K562 (cell line): ENCODE results near the gene MTF1. TPM values are rescaled to one million over a fixed set of nuclear protein-coding genes. Genes with fewer than 3 reads are reported as not detected.

ENCODE experiments used
- BHLHE40 ChIP-seq: IDR thresholded peaks from 2 replicates; pipeline ENCODE4 v1.6.1; 2011; ENCODE audit warnings: low read length, improper control_type of control experiment
- CBX3 ChIP-seq, 2 experiments: IDR thresholded peaks; 1 replicate in 1 of 2; 2 replicates in 1 of 2; pipeline ENCODE4 v1.6.1; 2012; ENCODE audit warnings: inconsistent platforms in 2 of 2, low read length in 2 of 2, borderline replicate concordance in 1 of 2, control low read depth in 1 of 2
- CHCHD3 ChIP-seq: fragments of 250-450 bp; sonication (Bioruptor Pico); IDR thresholded peaks from 2 replicates; pipeline ENCODE4 v2.1.2; 2022; ENCODE audit warnings: mild to moderate bottlenecking
- CREB3 ChIP-seq: fragments of 450-650 bp; conservative IDR thresholded peaks from 2 replicates; pipeline ENCODE4 v1.6.1; 2016; ENCODE audit warnings: missing genetic modification characterization, low read depth, mild to moderate bottlenecking, missing compliant biosample characterization, moderate library complexity
- E2F3 ChIP-seq: fragments of 250-450 bp; sonication (Bioruptor Pico); IDR thresholded peaks from 2 replicates; pipeline ENCODE4 v1.4.0; 2020; ENCODE audit warnings: mild to moderate bottlenecking
- EGR1 ChIP-seq: fragments of 450-650 bp; conservative IDR thresholded peaks from 2 replicates; pipeline ENCODE4 v1.6.1; 2017; ENCODE audit warnings: mild to moderate bottlenecking
- FUS ChIP-seq: fragments of 200-400 bp; formaldehyde crosslinking; optimal IDR thresholded peaks from 2 replicates; pipeline ENCODE3; 2017; ENCODE audit warnings: low read depth, low read length
- HDAC1 ChIP-seq, 2 experiments: fragments of 450-650 bp; IDR thresholded peaks; 2 replicates each; pipeline ENCODE4 v1.6.1; 2016 to 2017; ENCODE audit warnings: inconsistent platforms in 1 of 2, mild to moderate bottlenecking in 1 of 2, moderate library complexity in 1 of 2
- IRF9 ChIP-seq: fragments of 450-650 bp; IDR thresholded peaks from 2 replicates; pipeline ENCODE4 v1.6.1; 2016; ENCODE audit warnings: missing biosample characterization, missing genetic modification characterization
- NCOA6 ChIP-seq: fragments of 450-650 bp; IDR thresholded peaks from 2 replicates; pipeline ENCODE4 v1.6.1; 2017; ENCODE audit warnings: mild to moderate bottlenecking
- U2AF1 ChIP-seq: fragments of 200-400 bp; formaldehyde crosslinking; optimal IDR thresholded peaks from 2 replicates; pipeline ENCODE3; 2017; ENCODE audit warnings: mild to moderate bottlenecking, low read depth, low read length, moderate library complexity
- ZNF609 ChIP-seq: sonication (generic); formaldehyde crosslinking; IDR thresholded peaks from 2 replicates; pipeline ENCODE4 v1.8.1; 2023; ENCODE audit warnings: missing genetic modification reagents, mild to moderate bottlenecking, borderline replicate concordance
- polyA plus RNA-seq, 8 experiments: library from polyadenylated mRNA; depleted of rRNA in 4 of 8; stranded (reverse) in 5 of 8; unstranded in 3 of 8; fragments of >200 nt; fragmentation: Nextera tagmentation in 2 of 8; fragmentation: Illumina TruSeq in 1 of 8; extraction: Ambion mirVana in 2 of 8; extraction: Trizol in 1 of 8; gene quantifications; 2 replicates each; pipeline versions ENCODE4 v1.2.1 to v1.2.3, GENCODE V29; 2011 to 2014; ENCODE audit warnings: inconsistent platforms in 1 of 8, missing spikeins in 1 of 8
- total RNA-seq, 7 experiments: library from RNA; depleted of rRNA in 6 of 7; stranded (reverse); fragments of >200 nt in 6 of 7; fragmentation: Illumina TruSeq in 2 of 7; extraction: Trizol in 2 of 7; gene quantifications; 2 replicates each; pipeline versions ENCODE4 v1.2.1 to v1.2.3, GENCODE V29; 2011 to 2021; ENCODE audit warnings: low replicate concordance in 1 of 7
- TF ChIP-seq, protein P1 (sequence below): fragments of 250-450 bp; sonication (Bioruptor Pico); IDR thresholded peaks from 2 replicates; pipeline ENCODE4 v1.9.0; 2021; ENCODE audit warnings: mild to moderate bottlenecking, inconsistent platforms
- TF ChIP-seq, protein P2 (sequence below): fragments of 450-650 bp; IDR thresholded peaks from 2 replicates; pipeline ENCODE4 v1.6.1; 2017; ENCODE audit warnings: antibody characterized with exemption, mild to moderate bottlenecking

The MTF1 gene
- total and polyA plus RNA-seq, 9 of the 15 experiments (the other 6 are each of a cell fraction or from before 2014, with no cell fraction given): 1.1 to 12.2 (median 4.3) TPM

- TF ChIP-seq, protein P1, sequence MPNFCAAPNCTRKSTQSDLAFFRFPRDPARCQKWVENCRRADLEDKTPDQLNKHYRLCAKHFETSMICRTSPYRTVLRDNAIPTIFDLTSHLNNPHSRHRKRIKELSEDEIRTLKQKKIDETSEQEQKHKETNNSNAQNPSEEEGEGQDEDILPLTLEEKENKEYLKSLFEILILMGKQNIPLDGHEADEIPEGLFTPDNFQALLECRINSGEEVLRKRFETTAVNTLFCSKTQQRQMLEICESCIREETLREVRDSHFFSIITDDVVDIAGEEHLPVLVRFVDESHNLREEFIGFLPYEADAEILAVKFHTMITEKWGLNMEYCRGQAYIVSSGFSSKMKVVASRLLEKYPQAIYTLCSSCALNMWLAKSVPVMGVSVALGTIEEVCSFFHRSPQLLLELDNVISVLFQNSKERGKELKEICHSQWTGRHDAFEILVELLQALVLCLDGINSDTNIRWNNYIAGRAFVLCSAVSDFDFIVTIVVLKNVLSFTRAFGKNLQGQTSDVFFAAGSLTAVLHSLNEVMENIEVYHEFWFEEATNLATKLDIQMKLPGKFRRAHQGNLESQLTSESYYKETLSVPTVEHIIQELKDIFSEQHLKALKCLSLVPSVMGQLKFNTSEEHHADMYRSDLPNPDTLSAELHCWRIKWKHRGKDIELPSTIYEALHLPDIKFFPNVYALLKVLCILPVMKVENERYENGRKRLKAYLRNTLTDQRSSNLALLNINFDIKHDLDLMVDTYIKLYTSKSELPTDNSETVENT (CRISPR knock-in tag): no peak
- TF ChIP-seq U2AF1: no peak
- TF ChIP-seq IRF9 (tag): no peak
- no peak for TF ChIP-seq CBX3 (IDR thresholded peaks at IDR 0.05; ENCODE audit: borderline replicate concordance in 1 of 2, low read length in 2 of 2)
- no peak for TF ChIP-seq E2F3 (CRISPR knock-in tag)
- no peak for TF ChIP-seq CREB3 (tag)
- no peak for TF ChIP-seq EGR1
- no peak for TF ChIP-seq BHLHE40
- TF ChIP-seq NCOA6: no peak
- no peak for TF ChIP-seq HDAC1 (IDR thresholded peaks at IDR 0.05)
- no peak for TF ChIP-seq ZNF609 (CRISPR knock-in tag)
- no peak for TF ChIP-seq CHCHD3 (CRISPR knock-in tag)
- TF ChIP-seq, protein P2, sequence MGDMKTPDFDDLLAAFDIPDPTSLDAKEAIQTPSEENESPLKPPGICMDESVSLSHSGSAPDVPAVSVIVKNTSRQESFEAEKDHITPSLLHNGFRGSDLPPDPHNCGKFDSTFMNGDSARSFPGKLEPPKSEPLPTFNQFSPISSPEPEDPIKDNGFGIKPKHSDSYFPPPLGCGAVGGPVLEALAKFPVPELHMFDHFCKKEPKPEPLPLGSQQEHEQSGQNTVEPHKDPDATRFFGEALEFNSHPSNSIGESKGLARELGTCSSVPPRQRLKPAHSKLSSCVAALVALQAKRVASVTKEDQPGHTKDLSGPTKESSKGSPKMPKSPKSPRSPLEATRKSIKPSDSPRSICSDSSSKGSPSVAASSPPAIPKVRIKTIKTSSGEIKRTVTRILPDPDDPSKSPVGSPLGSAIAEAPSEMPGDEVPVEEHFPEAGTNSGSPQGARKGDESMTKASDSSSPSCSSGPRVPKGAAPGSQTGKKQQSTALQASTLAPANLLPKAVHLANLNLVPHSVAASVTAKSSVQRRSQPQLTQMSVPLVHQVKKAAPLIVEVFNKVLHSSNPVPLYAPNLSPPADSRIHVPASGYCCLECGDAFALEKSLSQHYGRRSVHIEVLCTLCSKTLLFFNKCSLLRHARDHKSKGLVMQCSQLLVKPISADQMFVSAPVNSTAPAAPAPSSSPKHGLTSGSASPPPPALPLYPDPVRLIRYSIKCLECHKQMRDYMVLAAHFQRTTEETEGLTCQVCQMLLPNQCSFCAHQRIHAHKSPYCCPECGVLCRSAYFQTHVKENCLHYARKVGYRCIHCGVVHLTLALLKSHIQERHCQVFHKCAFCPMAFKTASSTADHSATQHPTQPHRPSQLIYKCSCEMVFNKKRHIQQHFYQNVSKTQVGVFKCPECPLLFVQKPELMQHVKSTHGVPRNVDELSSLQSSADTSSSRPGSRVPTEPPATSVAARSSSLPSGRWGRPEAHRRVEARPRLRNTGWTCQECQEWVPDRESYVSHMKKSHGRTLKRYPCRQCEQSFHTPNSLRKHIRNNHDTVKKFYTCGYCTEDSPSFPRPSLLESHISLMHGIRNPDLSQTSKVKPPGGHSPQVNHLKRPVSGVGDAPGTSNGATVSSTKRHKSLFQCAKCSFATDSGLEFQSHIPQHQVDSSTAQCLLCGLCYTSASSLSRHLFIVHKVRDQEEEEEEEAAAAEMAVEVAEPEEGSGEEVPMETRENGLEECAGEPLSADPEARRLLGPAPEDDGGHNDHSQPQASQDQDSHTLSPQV: no peak
- no peak for TF ChIP-seq FUS
These were observed 373 bp downstream of the MTF1 start (continued) for GRCh38 chr1:37858931-37859506.
